ENCODE results near the gene PPIB. TPM values are rescaled to one million over a fixed set of nuclear protein-coding genes. Genes with fewer than 3 reads are reported as not detected.

Gene PPIB
- total RNA-seq, 1 donor from 2014 or later, result 380 TPM

GRCh38 chr15:64158363-64159134, 4.3 kb downstream of the PPIB start:
- no peak for DNase-seq (ENCODE audit: low spot score)

- no peak for DNase-seq (ENCODE audit: low spot score)
Measured at GRCh38 chr15:64157599-64158125, 5.2 kb downstream of the PPIB start.

GRCh38 chr15:64156652-64157331, 6.0 kb downstream of the PPIB start:
- no peak for DNase-seq (ENCODE audit: low spot score)

GRCh38 chr15:64155802-64156651, 6.8 kb downstream of the PPIB start:
- DNase-seq (ENCODE audit: low spot score), result no peak

- DNase-seq (ENCODE audit: low spot score), result peak; percentile 92
Measured at GRCh38 chr15:64153480-64154367, 9.1 kb downstream of the PPIB start.

DNA sequence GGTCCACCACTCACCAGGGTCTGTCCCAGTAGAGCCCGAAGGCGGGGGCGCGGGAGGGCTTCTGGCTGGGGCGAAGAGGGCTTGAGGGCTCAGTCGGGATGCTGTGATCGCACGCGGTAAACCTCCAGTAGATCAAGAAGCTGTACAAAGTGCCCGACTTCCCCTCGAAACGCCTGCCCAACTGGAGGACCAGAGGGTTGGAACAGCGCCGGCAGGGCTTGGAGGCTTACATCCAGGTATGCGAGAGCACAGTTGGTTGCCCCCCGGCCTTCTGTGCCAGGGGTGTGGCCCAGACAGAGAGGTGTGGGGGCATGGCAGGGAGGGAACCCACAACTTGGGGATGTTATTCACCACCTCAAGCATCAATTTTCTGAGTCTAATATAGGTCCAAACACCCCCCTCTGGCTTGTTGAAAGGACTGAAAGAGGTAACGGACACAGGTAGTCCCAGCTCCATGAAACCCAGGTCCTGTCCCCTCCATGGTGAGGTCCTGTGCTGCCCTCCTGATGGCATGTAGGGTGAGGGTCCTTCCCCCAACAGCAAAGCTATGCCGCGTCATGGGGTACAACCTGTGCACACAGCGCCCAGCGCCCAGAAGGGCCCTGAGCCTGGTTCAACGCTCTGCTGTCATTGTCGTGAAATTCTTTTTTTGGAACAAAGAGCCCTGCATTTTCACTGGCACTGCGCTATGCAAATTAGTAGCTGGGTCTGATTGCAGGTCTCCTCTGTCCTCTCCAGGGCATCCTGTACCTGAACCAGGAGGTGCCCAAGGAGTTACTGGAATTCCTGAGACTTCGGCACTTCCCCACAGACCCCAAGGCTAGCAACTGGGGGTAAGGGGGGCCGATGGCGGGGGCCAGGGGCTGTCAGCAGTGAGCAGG, 10.1 kb downstream of the PPIB start:
- DNase-seq (ENCODE audit: low spot score), result no peak

GRCh38 chr15:64151727-64152506, 10.9 kb downstream of the PPIB start, which contains the start of gene SNX22:
Gene SNX22, plus strand, starts transcription at chr15:64151731. Its CDS starts 45 bp downstream, at chr15:64151776.
- no peak for DNase-seq (ENCODE audit: low spot score)

GRCh38 chr15:64149893-64150578, 12.8 kb downstream of the PPIB start:
- DNase-seq (ENCODE audit: low spot score), result no peak

- DNase-seq (ENCODE audit: low spot score), result no peak
Measured at GRCh38 chr15:64149424-64149823, 13.4 kb downstream of the PPIB start.

- DNase-seq (ENCODE audit: low spot score), result no peak
Measured at GRCh38 chr15:64148581-64148980, 14.2 kb downstream of the PPIB start.

DNA sequence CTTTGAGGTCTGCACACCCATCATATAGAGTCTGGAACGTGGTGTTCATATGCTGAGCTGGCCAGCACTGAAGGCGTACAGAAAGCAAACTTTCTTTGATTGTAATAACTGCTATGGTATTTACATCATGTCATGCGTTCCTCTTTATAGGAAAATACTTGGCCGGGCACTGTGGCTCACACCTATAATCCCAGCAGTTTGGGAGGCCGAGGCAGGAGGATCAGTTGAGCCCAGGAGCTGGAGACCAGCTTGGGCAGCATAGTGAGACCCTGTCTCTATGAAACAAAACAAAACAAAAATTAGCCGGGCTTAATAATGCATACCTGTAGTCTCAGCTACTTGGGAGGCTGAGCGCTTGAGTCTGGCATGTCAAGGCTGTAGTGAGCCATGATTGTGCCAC, 14.7 kb downstream of the PPIB start:
- DNase-seq (ENCODE audit: low spot score), result no peak

DNA sequence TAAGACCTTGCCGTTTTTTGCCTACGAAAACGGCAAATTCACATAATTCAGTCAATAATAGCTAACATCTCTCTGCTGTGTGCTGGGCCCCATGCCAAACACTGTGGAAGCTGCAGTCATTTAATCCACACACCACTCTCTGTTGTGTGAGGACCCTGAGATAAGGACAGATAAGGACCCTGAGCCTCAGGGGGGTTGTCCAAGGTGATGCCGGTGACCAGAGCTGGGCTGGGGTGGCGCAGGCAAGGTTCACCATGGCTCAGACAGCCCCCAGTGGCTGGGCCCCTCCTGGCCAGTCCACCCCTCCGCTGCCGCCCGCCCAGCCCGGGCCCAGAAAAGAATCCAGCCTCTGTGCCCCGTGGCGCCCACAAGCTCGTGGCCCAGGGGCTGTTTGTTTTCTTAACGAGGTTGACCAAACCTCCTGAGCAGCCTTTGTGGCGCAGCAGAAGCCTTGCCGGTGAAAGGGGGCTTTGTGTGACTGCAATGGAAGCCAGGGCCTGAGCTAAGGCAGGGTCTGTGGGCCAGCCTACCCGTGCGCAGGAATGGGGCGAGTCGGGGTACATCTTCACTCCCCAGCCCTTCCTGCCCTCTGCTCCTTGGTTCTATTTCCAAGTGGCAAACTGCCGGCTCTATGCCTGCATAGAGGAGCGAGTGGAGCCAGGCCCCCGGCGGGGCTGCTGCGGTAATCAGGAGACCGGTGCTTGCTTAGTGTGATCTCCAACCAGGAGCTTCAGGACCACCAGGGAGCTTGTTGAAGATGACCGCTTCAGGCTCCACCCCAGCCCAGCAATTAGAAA, 15.7 kb downstream of the PPIB start:
- no peak for DNase-seq (ENCODE audit: low spot score)

DNA sequence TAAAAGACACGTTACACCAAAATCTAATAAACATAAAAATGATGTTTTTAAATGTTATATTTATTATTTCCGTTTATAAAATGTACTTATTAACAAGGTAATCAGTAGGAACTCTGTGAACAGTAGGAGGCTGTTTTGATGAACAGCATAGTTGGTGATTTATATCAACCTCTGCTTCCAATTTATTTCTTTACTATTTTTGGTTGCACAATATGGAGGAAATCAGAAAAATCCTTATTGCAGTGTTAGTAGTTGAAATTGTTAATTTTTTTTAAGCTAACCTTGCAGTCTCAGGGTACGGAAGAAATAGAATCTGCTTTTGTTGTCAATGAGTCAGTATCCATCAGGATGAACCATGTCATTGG, 16.3 kb downstream of the PPIB start:
- no peak for DNase-seq (ENCODE audit: low spot score)

DNA sequence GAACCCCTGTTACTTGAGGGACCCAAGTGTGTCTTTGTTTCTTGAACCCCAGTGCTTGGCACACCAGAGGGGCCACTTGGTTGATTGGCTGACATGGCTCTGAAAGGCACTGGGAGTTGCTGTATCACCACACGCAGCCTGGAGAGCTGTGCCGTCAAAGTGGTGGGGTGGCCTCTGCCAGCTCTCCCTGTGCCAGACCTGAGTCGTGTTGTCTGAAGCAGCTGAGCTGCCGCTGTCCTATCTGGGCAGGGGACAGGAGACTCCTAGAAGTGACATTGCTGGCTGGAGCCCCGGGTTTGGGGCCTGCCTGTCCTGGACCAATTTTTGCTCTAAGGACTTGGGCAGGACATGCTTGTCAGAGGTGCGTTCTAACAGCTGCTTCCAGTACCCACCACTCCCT, 16.8 kb downstream of the PPIB start:
- DNase-seq (ENCODE audit: low spot score), result no peak

DNA sequence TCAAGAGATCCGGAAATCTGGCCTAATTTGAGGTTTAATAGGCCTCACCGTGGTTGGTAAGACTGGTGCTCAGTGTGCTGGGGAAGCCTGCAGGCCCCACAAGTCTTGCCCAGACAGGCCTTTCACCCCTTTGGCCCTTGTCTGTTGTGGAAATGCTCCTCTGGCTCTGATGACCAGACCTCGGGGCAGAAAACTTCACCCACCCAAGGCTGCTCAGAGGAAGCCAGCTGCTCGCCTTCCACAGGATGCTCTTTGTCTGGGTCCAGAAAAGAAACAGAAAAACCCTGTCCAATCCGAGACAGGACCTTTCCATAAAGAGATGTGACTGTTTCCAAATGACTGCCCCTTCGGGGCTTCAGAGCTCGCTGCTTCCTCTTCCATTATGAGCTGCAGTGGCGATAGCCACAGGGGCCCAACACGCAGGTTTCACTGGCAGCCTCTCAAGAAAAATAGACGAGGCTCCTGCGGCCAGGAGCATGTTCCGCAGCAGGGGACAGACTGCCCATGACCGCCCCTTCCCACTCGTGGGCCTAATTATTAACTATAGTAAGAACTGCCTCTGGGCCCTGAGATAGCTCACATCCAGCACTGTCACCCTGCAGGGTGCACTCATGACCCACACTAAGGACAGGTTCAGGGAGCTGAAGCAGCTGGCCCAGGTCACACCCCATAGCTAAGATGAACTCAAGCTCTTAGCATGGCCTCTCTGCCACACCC, 18.1 kb downstream of the PPIB start:
- DNase-seq (ENCODE audit: low spot score), result no peak

- DNase-seq (ENCODE audit: low spot score), result no peak
Measured at GRCh38 chr15:64144192-64144564, 18.6 kb downstream of the PPIB start.

- no peak for DNase-seq (ENCODE audit: low spot score)
Measured at GRCh38 chr15:64143276-64143675, 19.5 kb downstream of the PPIB start.
